Gastrocnemius medialis (tissue), 4 donors: ENCODE results near the gene AATK.

ENCODE experiments used
- CTCF ChIP-seq, 5 experiments: fragments of 450-650 bp in 3 of 5; fragments of 200-600 bp in 2 of 5; sonication (generic) in 2 of 5; IDR thresholded peaks in 4 of 5; conservative IDR thresholded peaks in 1 of 5; 1 replicate in 4 of 5; 2 replicates in 1 of 5; pipeline ENCODE4 v1.5.1; 2016 to 2019; ENCODE audit warnings: antibody characterized with exemption in 5 of 5, mild to moderate bottlenecking in 3 of 5, moderate library complexity in 3 of 5
- POLR2A ChIP-seq, 2 donors: fragments of 450-650 bp; IDR thresholded peaks; one replicate each; pipeline ENCODE4 v1.6.1; 2017; ENCODE audit warnings: antibody characterized with exemption in 2 of 2, mild to moderate bottlenecking in 2 of 2, moderate library complexity in 2 of 2

- TF ChIP-seq CTCF (IDR thresholded peaks at IDR 0.05 in 4 of 5, conservative IDR thresholded peaks at IDR 0.05 in 1 of 5) (no peak), POLR2A (IDR thresholded peaks at IDR 0.05) (no peak)
Observed at GRCh38 chr17:81111066-81111465, 55.0 kb downstream of the AATK start.
